Parathyroid adenoma (tissue), 2 donors: Measurements from ENCODE around the gene BDP1.
"Not testable (repeated sequence)": the region's sequence is repeated elsewhere in the genome, so short reads cannot be mapped to it uniquely, and the experiment has no call there.

Experiments
- H2AFZ ChIP-seq: fragments of 300-600 bp; sonication (generic); one replicate; pipeline ENCODE4 v1.7.0; 2017; ENCODE audit warnings: antibody characterized with exemption, mild to moderate bottlenecking
- H3K27ac ChIP-seq: fragments of 300-600 bp; sonication (generic); one replicate; pipeline ENCODE4 v1.7.0; 2017
- H3K27me3 ChIP-seq: fragments of 300-600 bp; sonication (generic); one replicate; pipeline ENCODE4 v1.7.0; 2017; ENCODE audit warnings: low read length; ENCODE audit not compliant: control insufficient read depth, insufficient read depth
- H3K36me3 ChIP-seq: fragments of 300-600 bp; sonication (generic); one replicate; pipeline ENCODE4 v1.7.0; 2017; ENCODE audit warnings: low read length; ENCODE audit not compliant: control insufficient read depth, insufficient read depth
- H3K4me1 ChIP-seq: fragments of 300-600 bp; sonication (generic); one replicate; pipeline ENCODE4 v1.7.0; 2017; ENCODE audit warnings: control low read depth
- H3K4me2 ChIP-seq: fragments of 300-600 bp; sonication (generic); one replicate; pipeline ENCODE4 v1.7.0; 2017; ENCODE audit warnings: low read length
- H3K4me3 ChIP-seq: fragments of 300-600 bp; sonication (generic); one replicate; pipeline ENCODE4 v1.7.0; 2017; ENCODE audit warnings: low read depth, low read length
- H3K79me2 ChIP-seq: fragments of 300-600 bp; sonication (generic); one replicate; pipeline ENCODE4 v1.7.0; 2017; ENCODE audit warnings: control low read depth
- H3K9ac ChIP-seq: fragments of 300-600 bp; sonication (generic); one replicate; pipeline ENCODE4 v1.7.0; 2017; ENCODE audit warnings: mild to moderate bottlenecking
- H3K9me3 ChIP-seq: fragments of 300-600 bp; sonication (generic); one replicate; pipeline ENCODE4 v1.7.0; 2017; ENCODE audit warnings: low read length; ENCODE audit not compliant: control insufficient read depth
- TF ChIP-seq, protein P1 (sequence below): fragments of 300-600 bp; sonication (generic); IDR thresholded peaks from one replicate; pipeline ENCODE4 v1.7.0; 2017; ENCODE audit warnings: antibody characterized with exemption, mild to moderate bottlenecking
- donor health status: primary hyperparathyroidism.

Gene BDP1

DNA sequence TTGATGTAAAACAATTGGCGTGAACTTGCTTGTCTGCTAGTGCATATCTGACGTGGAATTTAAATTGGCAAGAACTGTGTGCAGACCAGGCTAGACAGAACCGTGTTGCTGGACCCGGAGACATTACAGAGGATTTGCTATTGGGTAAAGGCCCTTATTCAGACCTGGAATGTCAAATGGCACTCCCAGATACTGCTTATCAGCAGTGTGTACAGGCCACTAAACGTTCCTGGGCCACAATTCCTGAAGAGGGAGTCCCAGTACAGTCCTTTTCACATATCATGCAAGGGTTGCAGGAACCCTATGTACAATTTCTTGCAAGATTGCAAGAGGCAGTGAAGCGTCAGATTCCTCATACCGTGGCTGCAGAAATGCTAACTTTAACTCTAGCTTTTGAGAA lies 118.1 kb downstream of the BDP1 start:
- H2AFZ ChIP-seq: no peak overlapping the region
- H3K4me2 ChIP-seq: no peak overlapping the region
- H3K27me3 ChIP-seq: no peaks in the 10 kb centered on the region
- H3K27ac ChIP-seq: no peak overlapping the region
- no peak overlapping the region for H3K9ac ChIP-seq
- no peaks in the 10 kb centered on the region for H3K4me1 ChIP-seq
- no peaks in the 10 kb centered on the region for H3K36me3 ChIP-seq
- H3K9me3 ChIP-seq: no peaks in the 10 kb centered on the region
- no peaks in the 10 kb centered on the region for H3K79me2 ChIP-seq
- no peak overlapping the region for H3K4me3 ChIP-seq
- TF ChIP-seq, protein P1, sequence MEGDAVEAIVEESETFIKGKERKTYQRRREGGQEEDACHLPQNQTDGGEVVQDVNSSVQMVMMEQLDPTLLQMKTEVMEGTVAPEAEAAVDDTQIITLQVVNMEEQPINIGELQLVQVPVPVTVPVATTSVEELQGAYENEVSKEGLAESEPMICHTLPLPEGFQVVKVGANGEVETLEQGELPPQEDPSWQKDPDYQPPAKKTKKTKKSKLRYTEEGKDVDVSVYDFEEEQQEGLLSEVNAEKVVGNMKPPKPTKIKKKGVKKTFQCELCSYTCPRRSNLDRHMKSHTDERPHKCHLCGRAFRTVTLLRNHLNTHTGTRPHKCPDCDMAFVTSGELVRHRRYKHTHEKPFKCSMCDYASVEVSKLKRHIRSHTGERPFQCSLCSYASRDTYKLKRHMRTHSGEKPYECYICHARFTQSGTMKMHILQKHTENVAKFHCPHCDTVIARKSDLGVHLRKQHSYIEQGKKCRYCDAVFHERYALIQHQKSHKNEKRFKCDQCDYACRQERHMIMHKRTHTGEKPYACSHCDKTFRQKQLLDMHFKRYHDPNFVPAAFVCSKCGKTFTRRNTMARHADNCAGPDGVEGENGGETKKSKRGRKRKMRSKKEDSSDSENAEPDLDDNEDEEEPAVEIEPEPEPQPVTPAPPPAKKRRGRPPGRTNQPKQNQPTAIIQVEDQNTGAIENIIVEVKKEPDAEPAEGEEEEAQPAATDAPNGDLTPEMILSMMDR: no peak

- H3K9ac ChIP-seq, H3K27me3 ChIP-seq, H3K27ac ChIP-seq, H3K36me3 ChIP-seq, H3K79me2 ChIP-seq, H2AFZ ChIP-seq, H3K4me2 ChIP-seq, H3K4me1 ChIP-seq, H3K4me3 ChIP-seq, H3K9me3 ChIP-seq: not testable (repeated sequence)
These were observed 120.1 kb downstream of the BDP1 start for GRCh38 chr5:71575588-71575987.

- H3K27ac ChIP-seq: no peak overlapping the region
- no peaks in the 10 kb centered on the region for H3K79me2 ChIP-seq
- no peaks in the 10 kb centered on the region for H3K36me3 ChIP-seq
- H3K9ac ChIP-seq: no peak overlapping the region
- H3K27me3 ChIP-seq: no peaks in the 10 kb centered on the region
- H3K4me1 ChIP-seq: no peaks in the 10 kb centered on the region
- H3K4me2 ChIP-seq: no peak overlapping the region
- H3K4me3 ChIP-seq: no peak overlapping the region
- H2AFZ ChIP-seq: no peak overlapping the region
- TF ChIP-seq, protein P1: no peak
- H3K9me3 ChIP-seq: no peaks in the 10 kb centered on the region
These were observed 120.8 kb downstream of the BDP1 start for GRCh38 chr5:71576241-71576640.

DNA sequence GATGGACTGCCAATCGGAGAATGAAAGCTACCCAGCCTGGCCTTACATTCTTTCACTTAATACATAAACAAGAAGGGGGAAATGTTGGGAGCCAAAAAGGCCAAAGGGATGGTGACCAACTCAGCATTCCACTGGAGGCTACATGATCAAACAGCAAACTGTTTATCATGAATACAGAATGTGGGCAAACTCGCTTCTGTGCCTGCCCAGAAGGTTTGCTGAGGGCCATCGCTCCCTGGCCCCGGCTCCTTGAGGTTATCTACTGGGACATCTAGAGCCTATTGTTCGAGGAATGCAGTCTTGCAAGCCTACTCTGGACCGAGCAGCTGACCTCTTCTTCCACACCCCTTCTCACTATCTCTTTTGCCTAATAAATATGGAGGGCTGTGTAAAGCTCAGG lies 122.4 kb downstream of the BDP1 start:
- H3K27ac ChIP-seq, H3K4me3 ChIP-seq, H3K4me1 ChIP-seq, H2AFZ ChIP-seq, H3K4me2 ChIP-seq, H3K79me2 ChIP-seq, H3K9ac ChIP-seq, H3K9me3 ChIP-seq, H3K27me3 ChIP-seq, H3K36me3 ChIP-seq: not testable (repeated sequence)

- TF ChIP-seq, protein P1: no peak
- no peak overlapping the region for H2AFZ ChIP-seq
- no peaks in the 10 kb centered on the region for H3K36me3 ChIP-seq
- no peak overlapping the region for H3K4me2 ChIP-seq
- H3K4me1 ChIP-seq: peaks cover 3% of the 10 kb centered on the region
- H3K79me2 ChIP-seq: peaks cover 3% of the 10 kb centered on the region
- H3K9ac ChIP-seq: no peak overlapping the region
- no peaks in the 10 kb centered on the region for H3K9me3 ChIP-seq
- no peak overlapping the region for H3K4me3 ChIP-seq
- no peaks in the 10 kb centered on the region for H3K27me3 ChIP-seq
- H3K27ac ChIP-seq: no peak overlapping the region
These were observed 127.6 kb downstream of the BDP1 start for GRCh38 chr5:71582945-71583584.
